Mammary epithelial cell (primary cell): Measurements from ENCODE around the gene STX2.

Experiments
- CTCF ChIP-seq, 2 donors: IDR thresholded peaks in 1 of 2; conservative IDR thresholded peaks in 1 of 2; 2 replicates each; pipeline ENCODE4 v1.5.1; 2011 to 2012; ENCODE audit warnings: inconsistent platforms in 2 of 2, low read length in 2 of 2, mild to moderate bottlenecking in 2 of 2, control low read depth in 1 of 2, low read depth in 1 of 2; ENCODE audit not compliant: insufficient read depth in 1 of 2; ENCODE audit errors: extremely low read depth in 1 of 2
- EZH2 ChIP-seq: IDR thresholded peaks from 2 replicates; pipeline ENCODE4 v1.6.1; 2012; ENCODE audit warnings: low read length, inconsistent platforms, borderline replicate concordance

GRCh38 chr12:130831246-130831645, 7.8 kb downstream of the STX2 start:
- no peak for TF ChIP-seq CTCF (conservative IDR thresholded peaks at IDR 0.05 in 1 of 2, IDR thresholded peaks at IDR 0.05 in 1 of 2; ENCODE audit: extremely low read depth in 1 of 2, insufficient read depth in 1 of 2, low read depth in 1 of 2, low read length in 2 of 2)
- no peak for TF ChIP-seq EZH2
